NK-92 treated with Interleukin-12 subunit alpha and Interleukin-12 subunit beta, amount 100 ng/mL, for 24 hours (cell line): ENCODE data around the gene DUSP23.

Source experiments
- DNase-seq: peaks from one replicate; lab custom pipeline; 2025; lab: John Stamatoyannopoulos, UW

The DUSP23 gene

GRCh38 chr1:159786465-159786864, 5.7 kb downstream of the DUSP23 start:
- no peak for DNase-seq

GRCh38 chr1:159786966-159787365, 6.2 kb downstream of the DUSP23 start:
- DNase-seq = no peak

- DNase-seq = no peak
Measured at GRCh38 chr1:159790237-159790917, 9.6 kb downstream of the DUSP23 start.

- DNase-seq = no peak
Measured at GRCh38 chr1:159791031-159791430, 10.3 kb downstream of the DUSP23 start.

- DNase-seq = no peak
Measured at GRCh38 chr1:159791461-159791860, 10.7 kb downstream of the DUSP23 start.

GRCh38 chr1:159795534-159795933, 14.8 kb downstream of the DUSP23 start:
- DNase-seq = no peak

GRCh38 chr1:159798893-159799292, 18.1 kb downstream of the DUSP23 start:
- DNase-seq = peak; percentile 23

- no peak for DNase-seq
Measured at GRCh38 chr1:159799446-159799985, 18.8 kb downstream of the DUSP23 start.

- DNase-seq = peak; percentile 85
Measured at GRCh38 chr1:159800177-159800930, 19.6 kb downstream of the DUSP23 start.

GRCh38 chr1:159802111-159802510, 21.3 kb downstream of the DUSP23 start, which contains the start of gene FCRL6:
FCRL6 (plus strand) TSS chr1:159802360; CDS start chr1:159802425, 65 bp downstream.
- no peak for DNase-seq

GRCh38 chr1:159803956-159804689, 23.4 kb downstream of the DUSP23 start:
- no peak for DNase-seq

GRCh38 chr1:159804924-159805323, 24.2 kb downstream of the DUSP23 start:
- no peak for DNase-seq

GRCh38 chr1:159815926-159816325, 35.2 kb downstream of the DUSP23 start:
- no peak for DNase-seq

- DNase-seq = no peak
Measured at GRCh38 chr1:159817276-159818041, 36.7 kb downstream of the DUSP23 start.

GRCh38 chr1:159821171-159821867, 40.6 kb downstream of the DUSP23 start:
- DNase-seq = no peak

- no peak for DNase-seq
Measured at GRCh38 chr1:159823406-159823805, 42.6 kb downstream of the DUSP23 start.

- DNase-seq = no peak
Measured at GRCh38 chr1:159825564-159825963, 44.8 kb downstream of the DUSP23 start.

GRCh38 chr1:159826441-159827101, 45.8 kb downstream of the DUSP23 start, which contains the start of gene SLAMF8:
SLAMF8 (plus strand) TSS chr1:159826873; CDS start chr1:159826899, 26 bp downstream.
- DNase-seq = peak; percentile 79

- peak; percentile 54 for DNase-seq
Measured at GRCh38 chr1:159827102-159827490, 46.3 kb downstream of the DUSP23 start.

- DNase-seq = no peak
Measured at GRCh38 chr1:159827549-159827948, 46.8 kb downstream of the DUSP23 start.
